ENCODE measurements around the gene KLK12. TPM values are rescaled to one million over a fixed set of nuclear protein-coding genes. Genes with fewer than 3 reads are reported as not detected.

The KLK12 gene
- total RNA-seq, 4 donors from 2014 or later = not detected

GRCh38 chr19:50981587-50982146 is 53.1 kb downstream of the KLK12 start:
- Histone ChIP-seq H3K27me3 (no peaks in the 10 kb centered on the region), H3K4me1 (no peaks in the 10 kb centered on the region), H3K9me3 (no peaks in the 10 kb centered on the region), H3K36me3 (no peaks in the 10 kb centered on the region), H3K4me3 (replicated peaks in 1 of 3) (no peak overlapping the region), H3K27ac (no peak overlapping the region)
- no peak for DNase-seq
- intact Hi-C loops (cut with DNase I) = no loop called here
- 53 to 73% methylated on average over 10 to 11 of the region's 11 CpGs for WGBS, 2 donors
- TF ChIP-seq POLR2A (IDR thresholded peaks at IDR 0.05) = no peak
- TF ChIP-seq, protein P1, sequence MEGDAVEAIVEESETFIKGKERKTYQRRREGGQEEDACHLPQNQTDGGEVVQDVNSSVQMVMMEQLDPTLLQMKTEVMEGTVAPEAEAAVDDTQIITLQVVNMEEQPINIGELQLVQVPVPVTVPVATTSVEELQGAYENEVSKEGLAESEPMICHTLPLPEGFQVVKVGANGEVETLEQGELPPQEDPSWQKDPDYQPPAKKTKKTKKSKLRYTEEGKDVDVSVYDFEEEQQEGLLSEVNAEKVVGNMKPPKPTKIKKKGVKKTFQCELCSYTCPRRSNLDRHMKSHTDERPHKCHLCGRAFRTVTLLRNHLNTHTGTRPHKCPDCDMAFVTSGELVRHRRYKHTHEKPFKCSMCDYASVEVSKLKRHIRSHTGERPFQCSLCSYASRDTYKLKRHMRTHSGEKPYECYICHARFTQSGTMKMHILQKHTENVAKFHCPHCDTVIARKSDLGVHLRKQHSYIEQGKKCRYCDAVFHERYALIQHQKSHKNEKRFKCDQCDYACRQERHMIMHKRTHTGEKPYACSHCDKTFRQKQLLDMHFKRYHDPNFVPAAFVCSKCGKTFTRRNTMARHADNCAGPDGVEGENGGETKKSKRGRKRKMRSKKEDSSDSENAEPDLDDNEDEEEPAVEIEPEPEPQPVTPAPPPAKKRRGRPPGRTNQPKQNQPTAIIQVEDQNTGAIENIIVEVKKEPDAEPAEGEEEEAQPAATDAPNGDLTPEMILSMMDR (IDR thresholded peaks at IDR 0.05) = no peak

- WGBS, 2 donors = 48 to 64% methylated on average over 7 to 13 of the region's 13 CpGs
Measured at GRCh38 chr19:50980208-50980607, 54.6 kb downstream of the KLK12 start.

GRCh38 chr19:50979758-50980157 is 55.0 kb downstream of the KLK12 start:
- TF ChIP-seq, protein P1 (IDR thresholded peaks at IDR 0.05) = no peak
- no peak for TF ChIP-seq POLR2A (IDR thresholded peaks at IDR 0.05)
- no peak overlapping the region for H3K27ac ChIP-seq
- no peaks in the 10 kb centered on the region for H3K27me3 ChIP-seq
- H3K36me3 ChIP-seq = no peaks in the 10 kb centered on the region
- 58 to 63% methylated on average over 7 to 8 of the region's 8 CpGs for WGBS, 2 donors
- H3K4me1 ChIP-seq = no peaks in the 10 kb centered on the region
- H3K9me3 ChIP-seq = no peaks in the 10 kb centered on the region
- no peak for DNase-seq
- no peak overlapping the region for H3K4me3 ChIP-seq (replicated peaks in 1 of 3)
- intact Hi-C loops (cut with DNase I) = no loop called here

More at GRCh38 chr19:50980208-50980607, 54.6 kb downstream of the KLK12 start:
- Histone ChIP-seq H3K9me3 (no peaks in the 10 kb centered on the region), H3K36me3 (no peaks in the 10 kb centered on the region), H3K4me1 (no peaks in the 10 kb centered on the region), H3K27me3 (no peaks in the 10 kb centered on the region), H3K4me3 (replicated peaks in 1 of 3) (no peak overlapping the region), H3K27ac (no peak overlapping the region)
- intact Hi-C loops (cut with DNase I) = no loop called here
- TF ChIP-seq, protein P1 (IDR thresholded peaks at IDR 0.05) = no peak
- no peak for TF ChIP-seq POLR2A (IDR thresholded peaks at IDR 0.05)
- DNase-seq = no peak

Other genes starting within 250 kb of the KLK12 start
- not detected for gene ACP4, start 244.6 kb downstream of the KLK12 start, total RNA-seq
- gene KLK1, start 211.2 kb downstream of the KLK12 start, total RNA-seq = 1 to 10 TPM in 2 of 4 donors, under 1 TPM in 1, not detected in 1; 0.67 to 6.6 (median 6.1) TPM
- 1 to 10 TPM in 2 of 4 donors, under 1 TPM in 1, not detected in 1; 0.81 to 2.8 (median 1.8) TPM for gene KLK15, start 201.4 kb downstream of the KLK12 start, total RNA-seq
- 1 to 10 TPM in 1 of 4 donors, under 1 TPM in 1, not detected in 2; 0.54 to 1.3 TPM for gene KLK3, start 180.1 kb downstream of the KLK12 start, total RNA-seq
- 10 to 100 TPM in 1 of 4 donors, 1 to 10 TPM in 3; 2.8 to 11.0 (median 5.0) TPM for gene KLK2, start 161.6 kb downstream of the KLK12 start, total RNA-seq
- gene KLK4, start 123.6 kb downstream of the KLK12 start, total RNA-seq = 1 to 10 TPM in 3 of 4 donors, not detected in 1; 1.1 to 3.1 (median 1.9) TPM
- gene KLK5, start 82.0 kb downstream of the KLK12 start, total RNA-seq = under 1 TPM in 1 of 4 donors, not detected in 3; 0.44 TPM
- gene KLK6, start 65.4 kb downstream of the KLK12 start, total RNA-seq = not detected
- gene KLK7, start 51.1 kb downstream of the KLK12 start, total RNA-seq = under 1 TPM in 2 of 4 donors, not detected in 2; 0.34 to 0.89 TPM
- gene KLK8, start 33.4 kb downstream of the KLK12 start, total RNA-seq = under 1 TPM in 1 of 4 donors, not detected in 3; 0.78 TPM
- gene KLK10, start 15.3 kb downstream of the KLK12 start, total RNA-seq = under 1 TPM in 1 of 4 donors, not detected in 3; 0.63 TPM
- under 1 TPM in 2 of 4 donors, not detected in 2; 0.40 to 0.93 TPM for gene KLK11, start 8.4 kb downstream of the KLK12 start, total RNA-seq
- gene KLK13, start 30.1 kb upstream of the KLK12 start, total RNA-seq = under 1 TPM in 2 of 4 donors, not detected in 2; 0.22 to 0.73 TPM
- not detected for gene KLK14, start 47.9 kb upstream of the KLK12 start, total RNA-seq
- 10 to 100 TPM in 2 of 4 donors, 1 to 10 TPM in 2; 7.5 to 13.6 (median 9.3) TPM for gene CTU1, start 73.4 kb upstream of the KLK12 start, total RNA-seq
- 1 to 10 TPM; 1.2 to 3.1 (median 1.9) TPM for gene SIGLEC9, start 89.9 kb upstream of the KLK12 start, total RNA-seq
- gene SIGLEC7, start 107.3 kb upstream of the KLK12 start, total RNA-seq = 1 to 10 TPM in 1 of 4 donors, under 1 TPM in 1, not detected in 2; 0.54 to 1.0 TPM
- 1 to 10 TPM in 3 of 4 donors, under 1 TPM in 1; 0.54 to 4.0 (median 1.8) TPM for gene CD33, start 190.1 kb upstream of the KLK12 start, total RNA-seq
- gene SIGLECL1, start 216.1 kb upstream of the KLK12 start, total RNA-seq = not detected